NCI-H128 (cell line): ENCODE measurements around the gene MOXD1.

Experiments used
- DNase-seq: peaks from one replicate; lab custom pipeline; 2025; ENCODE audit not compliant: unreplicated experiment; lab: John Stamatoyannopoulos, UW

The MOXD1 gene

DNA sequence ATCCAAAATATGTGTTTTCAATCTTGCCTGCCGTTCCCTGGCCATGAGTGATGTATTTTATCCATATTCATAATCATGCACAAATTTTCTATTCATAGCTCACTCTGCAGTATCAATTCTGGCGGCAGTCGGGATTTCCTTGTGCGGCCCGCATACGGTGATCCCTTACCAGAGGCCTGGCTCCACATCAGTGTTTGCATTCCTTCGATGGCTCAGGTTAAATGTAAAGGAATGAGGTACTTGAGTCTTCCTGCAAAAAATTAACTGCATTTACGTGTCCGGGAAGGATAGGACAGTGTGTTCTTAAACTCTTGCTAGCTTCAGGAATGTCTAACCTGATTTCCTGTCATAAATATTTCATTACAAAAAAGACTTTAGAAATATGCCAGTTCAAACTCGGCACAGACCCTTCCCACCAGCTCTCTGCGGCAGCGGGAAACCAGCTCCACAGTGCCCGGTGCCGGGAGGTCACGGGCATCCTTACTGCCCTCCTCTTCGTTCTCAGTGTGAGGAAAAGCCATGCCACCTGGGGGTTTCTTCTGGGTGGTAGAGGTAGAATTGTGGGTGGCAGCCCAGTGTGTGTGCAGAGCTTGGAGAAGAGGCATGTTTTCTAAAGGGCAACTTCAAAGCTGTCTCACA lies 154.5 kb downstream of the MOXD1 start:
- no peak for DNase-seq

DNA sequence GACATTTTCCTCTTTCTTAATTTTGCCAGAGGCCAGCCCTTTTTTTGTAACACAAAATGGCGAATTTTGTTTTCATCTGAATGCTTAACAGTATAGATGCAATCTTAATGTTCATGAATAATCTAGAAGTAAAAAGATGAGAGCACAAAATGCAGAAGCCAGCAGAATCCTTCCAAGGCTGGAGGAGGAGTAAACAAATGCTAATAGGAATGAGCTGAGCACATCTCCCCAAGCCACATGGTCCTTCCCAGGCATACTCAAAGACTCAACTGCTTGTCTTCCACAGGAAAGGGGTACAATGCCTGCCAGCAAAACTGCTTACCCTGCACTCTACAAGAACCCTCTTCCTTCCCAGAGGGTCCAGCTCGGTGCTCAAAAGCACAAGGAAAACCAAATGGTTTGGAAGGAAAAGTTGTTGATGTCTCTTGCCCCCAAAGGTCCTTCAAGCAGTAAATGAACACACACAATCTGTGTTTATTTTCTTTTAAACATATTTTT lies 155.1 kb downstream of the MOXD1 start:
- no peak for DNase-seq
